ENCODE data around the gene HDAC10.

DNA sequence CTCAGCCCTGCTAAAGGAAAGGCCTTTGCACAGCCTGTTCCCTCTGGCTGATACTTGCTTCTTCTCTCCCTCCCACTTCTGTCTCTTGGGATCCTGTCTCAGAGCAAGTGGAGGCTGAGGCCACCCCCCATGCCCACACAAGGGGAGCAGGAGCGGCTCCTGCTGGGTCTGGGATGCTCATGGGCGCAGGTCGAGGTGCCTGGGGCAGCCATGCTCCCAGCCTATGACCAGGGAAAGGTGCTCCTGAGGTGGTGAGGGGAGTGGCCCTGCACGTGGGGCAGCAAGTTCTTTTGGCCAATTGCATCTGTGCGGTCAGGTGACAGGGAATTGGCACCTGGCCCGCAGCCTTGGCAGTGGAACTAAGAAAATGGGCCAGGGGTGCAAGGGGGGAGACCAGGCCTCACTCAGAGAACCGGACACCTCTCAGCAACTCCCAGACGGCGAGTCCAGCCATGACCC, 17.6 kb upstream of the HDAC10 start:
- TF ChIP-seq FOXM1 (IDR thresholded peaks at IDR 0.05; ENCODE audit: borderline replicate concordance, low read depth) (no peak), EP300 (IDR thresholded peaks at IDR 0.05; ENCODE audit: borderline replicate concordance) (no peak; the same call in 1 of the 2 replicates)
- TF ChIP-seq, protein P1, sequence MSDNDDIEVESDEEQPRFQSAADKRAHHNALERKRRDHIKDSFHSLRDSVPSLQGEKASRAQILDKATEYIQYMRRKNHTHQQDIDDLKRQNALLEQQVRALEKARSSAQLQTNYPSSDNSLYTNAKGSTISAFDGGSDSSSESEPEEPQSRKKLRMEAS (IDR thresholded peaks at IDR 0.05) = peak; percentile 87
